H1 (cell line): Measurements from ENCODE around the gene FAM47C. TPM values are rescaled to one million over a fixed set of nuclear protein-coding genes. Genes with fewer than 3 reads are reported as not detected.
"Not testable (repeated sequence)": the region's sequence is repeated elsewhere in the genome, so short reads cannot be mapped to it uniquely, and the experiment has no call there.

Experiments used
- CTCF ChIA-PET: fragments of 300-600 bp; sonication (Branson Sonifier 250); formaldehyde crosslinking; loops from one replicate; lab custom pipeline; 2021; ENCODE audit not compliant: partially characterized antibody; lab: Charles Lee
- POLR2A ChIA-PET: fragments of 300-600 bp; sonication (Branson Sonifier 250); formaldehyde crosslinking; loops from one replicate; lab custom pipeline; 2021; ENCODE audit warnings: inconsistent platforms; ENCODE audit not compliant: partially characterized antibody; lab: Charles Lee
- DNase-seq, 2 experiments: peaks; one replicate each; pipeline versions ENCODE4 v3.0.0 to v3.0.0-alpha.2; 2010 to 2022; ENCODE audit warnings: low spot score in 2 of 2, low read depth in 1 of 2, mixed read lengths in 1 of 2
- FAIRE-seq: peaks from 2 replicates; lab custom pipeline; 2011; peaks lifted over from hg19 to GRCh38; lab: Jason Lieb, UNC
- H2AFZ ChIP-seq: 2 replicates; pipeline ENCODE4 v1.8.1; 2012; ENCODE audit warnings: low read length, inconsistent platforms
- H2AK5ac ChIP-seq: 2 replicates; pipeline ENCODE4 v1.6.1; 2013; ENCODE audit warnings: low read depth, low read length
- H2BK120ac ChIP-seq: replicated peaks from 2 replicates; pipeline ENCODE3; 2013; ENCODE audit warnings: low read depth, low read length, inconsistent platforms
- H2BK12ac ChIP-seq: 2 replicates; pipeline ENCODE4 v1.6.1; 2013; ENCODE audit warnings: low read depth, low read length
- H2BK15ac ChIP-seq: 2 replicates; pipeline ENCODE4 v1.6.1; 2013; ENCODE audit warnings: low read length
- H2BK20ac ChIP-seq: 2 replicates; pipeline ENCODE4 v1.6.1; 2013; ENCODE audit warnings: low read length
- H2BK5ac ChIP-seq: 2 replicates; pipeline ENCODE4 v1.6.1; 2013; ENCODE audit warnings: low read depth, low read length
- H3K14ac ChIP-seq: 2 replicates; pipeline ENCODE4 v1.6.1; 2013; ENCODE audit warnings: inconsistent platforms; ENCODE audit not compliant: insufficient read length
- H3K18ac ChIP-seq: 2 replicates; pipeline ENCODE4 v1.6.1; 2013; ENCODE audit warnings: low read length; ENCODE audit errors: extremely low read depth
- H3K23ac ChIP-seq: 2 replicates; pipeline ENCODE4 v1.6.1; 2013; ENCODE audit warnings: inconsistent platforms; ENCODE audit not compliant: insufficient read length
- H3K23me2 ChIP-seq: 2 replicates; pipeline ENCODE4 v1.6.1; 2013; ENCODE audit warnings: low read depth, low read length
- H3K27ac ChIP-seq: 2 replicates; pipeline ENCODE4 v1.6.1; 2011; ENCODE audit warnings: low read depth, low read length, inconsistent platforms
- H3K27me3 ChIP-seq, 4 experiments: replicated peaks in 1 of 4; 1 replicate in 1 of 4; 2 replicates in 3 of 4; pipeline versions ENCODE4 v1.6.1 to v1.8.1; 2011 to 2013; ENCODE audit warnings: low read length in 3 of 4, mild to moderate bottlenecking in 3 of 4, inconsistent platforms in 2 of 4, mixed read lengths in 2 of 4, moderate library complexity in 1 of 4; ENCODE audit not compliant: control insufficient read depth in 3 of 4, insufficient read depth in 3 of 4; ENCODE audit errors: extremely low read depth in 1 of 4
- H3K36me3 ChIP-seq, 4 experiments: 2 replicates each; pipeline versions ENCODE4 v1.6.1 to v1.8.1; 2011 to 2013; ENCODE audit warnings: mild to moderate bottlenecking in 4 of 4, low read length in 3 of 4, moderate library complexity in 2 of 4, control low read depth in 1 of 4, inconsistent platforms in 1 of 4; ENCODE audit not compliant: insufficient read depth in 4 of 4, control insufficient read depth in 2 of 4
- H3K4ac ChIP-seq: replicated peaks from 2 replicates; pipeline ENCODE3; 2013; ENCODE audit warnings: low read length, low read depth, mixed read lengths, inconsistent platforms; ENCODE audit not compliant: insufficient read length
- H3K4me1 ChIP-seq, 4 experiments: replicated peaks in 1 of 4; 1 replicate in 1 of 4; 2 replicates in 3 of 4; pipeline versions ENCODE4 v1.6.1 to v1.8.1; 2011 to 2013; ENCODE audit warnings: low read length in 3 of 4, inconsistent platforms in 2 of 4, mixed read lengths in 1 of 4; ENCODE audit not compliant: insufficient read depth in 4 of 4, control insufficient read depth in 3 of 4
- H3K4me2 ChIP-seq, 2 experiments: 2 replicates each; pipeline versions ENCODE4 v1.6.1 to v1.8.1; 2011 to 2013; ENCODE audit warnings: low read depth in 2 of 2, low read length in 2 of 2, control low read depth in 1 of 2, inconsistent platforms in 1 of 2, mild to moderate bottlenecking in 1 of 2; ENCODE audit not compliant: insufficient read depth in 1 of 2
- H3K4me3 ChIP-seq, 4 experiments: fragments of 200-600, 300-600 bp in 1 of 4; sonication (generic), shearing (Covaris generic), sonication (Bioruptor Twin) in 1 of 4; 2 replicates each; pipeline versions ENCODE4 v1.5.1 to v1.8.1; 2011 to 2016; ENCODE audit warnings: low read length in 4 of 4, low read depth in 3 of 4, control low read depth in 2 of 4, inconsistent platforms in 2 of 4, mild to moderate bottlenecking in 2 of 4, mixed read lengths in 1 of 4, moderate library complexity in 1 of 4; ENCODE audit not compliant: insufficient read depth in 2 of 4; ENCODE audit errors: extremely low read depth in 1 of 4
- H3K56ac ChIP-seq: replicated peaks from 2 replicates; pipeline ENCODE3; 2013; ENCODE audit warnings: low read depth, mild to moderate bottlenecking, mixed read lengths, low read length, inconsistent platforms; ENCODE audit not compliant: insufficient read length
- H3K79me1 ChIP-seq: 2 replicates; pipeline ENCODE4 v1.6.1; 2013; ENCODE audit warnings: low read depth, low read length, control low read depth
- H3K79me2 ChIP-seq, 2 experiments: 2 replicates each; pipeline versions ENCODE4 v1.6.1 to v1.8.1; 2012 to 2013; ENCODE audit warnings: low read length in 2 of 2, mild to moderate bottlenecking in 2 of 2, inconsistent platforms in 1 of 2; ENCODE audit not compliant: insufficient read depth in 2 of 2, control insufficient read depth in 1 of 2
- H3K9ac ChIP-seq, 4 experiments: replicated peaks in 1 of 4; 1 replicate in 1 of 4; 2 replicates in 3 of 4; pipeline versions ENCODE4 v1.6.1 to v1.8.1; 2011 to 2013; ENCODE audit warnings: low read depth in 3 of 4, low read length in 3 of 4, control low read depth in 2 of 4, mild to moderate bottlenecking in 2 of 4, moderate library complexity in 2 of 4, inconsistent platforms in 1 of 4; ENCODE audit errors: extremely low read depth in 1 of 4
- H3K9me3 ChIP-seq, 2 experiments: 2 replicates each; pipeline versions ENCODE4 v1.6.1 to v1.8.1; 2012 to 2013; ENCODE audit warnings: mild to moderate bottlenecking in 2 of 2, moderate library complexity in 2 of 2, control low read depth in 1 of 2, inconsistent platforms in 1 of 2, low read depth in 1 of 2, low read length in 1 of 2, mixed read lengths in 1 of 2; ENCODE audit not compliant: insufficient read depth in 2 of 2
- H4K20me1 ChIP-seq, 2 experiments: replicated peaks in 1 of 2; 2 replicates each; pipeline versions ENCODE3 to v1.8.1; 2011 to 2013; ENCODE audit warnings: inconsistent platforms in 2 of 2, low read length in 2 of 2, mild to moderate bottlenecking in 1 of 2; ENCODE audit not compliant: insufficient read depth in 2 of 2, control insufficient read depth in 1 of 2
- H4K5ac ChIP-seq: 2 replicates; pipeline ENCODE4 v1.6.1; 2013; ENCODE audit warnings: low read length, low read depth, mixed read lengths, inconsistent platforms; ENCODE audit not compliant: insufficient read length
- H4K8ac ChIP-seq: 2 replicates; pipeline ENCODE4 v1.8.0; 2013; ENCODE audit warnings: mild to moderate bottlenecking, moderate library complexity, low read length, inconsistent platforms; ENCODE audit not compliant: insufficient read depth; ENCODE audit errors: extremely low read depth
- H4K91ac ChIP-seq: replicated peaks from 2 replicates; pipeline ENCODE3; 2013; ENCODE audit warnings: low read length, mixed read lengths, inconsistent platforms; ENCODE audit not compliant: insufficient read length
- WGBS, 2 experiments: shearing (Covaris generic) in 1 of 2; methylation state at CpG; one replicate each; pipeline versions ENCODE4 v1.1.6 to v1.1.7; 2013 to 2015; ENCODE audit warnings: low lambda C conversion rate in 2 of 2, mixed read lengths in 2 of 2, inconsistent platforms in 1 of 2, low coverage in 1 of 2, missing lambda C conversion rate in 1 of 2; ENCODE audit not compliant: insufficient replicate concordance in 2 of 2, insufficient coverage in 1 of 2, insufficient read length in 1 of 2; ENCODE audit errors: extremely low coverage in 1 of 2, missing lambda C conversion rate in 1 of 2; 5-methylcytosine and 5-hydroxymethylcytosine counted together
- polyA plus RNA-seq, 7 experiments: library from polyadenylated mRNA; depleted of rRNA in 3 of 7; stranded (reverse) in 5 of 7; unstranded in 2 of 7; fragments of >200 nt in 5 of 7; fragments of 200-250 nt in 2 of 7; gene quantifications; 1 replicate in 5 of 7; 2 replicates in 1 of 7; 4 replicates in 1 of 7; pipeline versions ENCODE4 v1.2.1 to v1.2.3, GENCODE V29; 2011 to 2013; ENCODE audit warnings: missing spikeins in 2 of 7, mixed read lengths in 2 of 7
- total RNA-seq: library from RNA; stranded (reverse); fragmentation: NEBNext Ultra II Directional; extraction: Animal tissue kit (Norgen Biotek cat#: 25700); gene quantifications from 2 replicates; pipeline ENCODE4 v1.2.1, GENCODE V29; 2021

FAM47C gene
- total and polyA plus RNA-seq, 2 of the 8 experiments (the other 6 are each of a cell fraction or from before 2014, with no cell fraction given): not detected

DNA sequence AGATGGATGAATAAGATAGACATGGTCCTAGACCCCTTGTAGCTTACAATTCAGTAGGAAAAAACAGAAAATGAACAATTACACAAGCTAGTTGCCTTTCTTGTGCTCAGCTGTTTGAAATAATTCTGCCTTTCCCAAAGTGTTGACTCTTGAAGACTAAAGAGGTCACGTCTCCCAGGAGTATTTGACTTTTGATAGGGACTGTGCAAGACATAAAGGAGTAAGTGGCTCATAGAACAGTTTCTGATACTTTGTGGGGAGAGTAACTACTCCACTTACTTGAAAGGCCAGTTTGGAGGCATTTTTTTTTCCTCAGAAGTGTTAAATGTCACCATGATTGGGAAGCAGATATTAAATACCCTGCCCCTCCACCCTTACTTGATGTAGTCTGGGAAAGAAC, 21.0 kb upstream of the FAM47C start:
- H2BK15ac ChIP-seq, H3K4me3 ChIP-seq, H3K4me1 ChIP-seq, H3K23ac ChIP-seq, H3K36me3 ChIP-seq, POLR2A ChIA-PET, H4K8ac ChIP-seq, H3K18ac ChIP-seq, CTCF ChIA-PET, H2BK20ac ChIP-seq, H2BK120ac ChIP-seq, H3K9me3 ChIP-seq, H3K79me1 ChIP-seq, H2BK5ac ChIP-seq, H3K4ac ChIP-seq, H2AK5ac ChIP-seq, H2AFZ ChIP-seq, H3K79me2 ChIP-seq, H3K27me3 ChIP-seq, H3K14ac ChIP-seq, H3K9ac ChIP-seq, DNase-seq, FAIRE-seq, H3K27ac ChIP-seq, H4K5ac ChIP-seq, H2BK12ac ChIP-seq, H3K4me2 ChIP-seq, H4K20me1 ChIP-seq, H3K23me2 ChIP-seq, H4K91ac ChIP-seq, H3K56ac ChIP-seq: not testable (repeated sequence)
- no CpG with 5 or more reads among the region's 1 CpG for WGBS, 2 experiments
